AG04449 (cell line): Measurements from ENCODE around the gene STXBP4.
"Not testable (repeated sequence)": the region's sequence is repeated elsewhere in the genome, so short reads cannot be mapped to it uniquely, and the experiment has no call there.

ENCODE experiments used
- CTCF ChIA-PET: fragments of 350-600 bp; formaldehyde crosslinking; extraction: SDS; loops from one replicate; lab custom pipeline; 2021; ENCODE audit warnings: antibody characterized with exemption; lab: Yijun Ruan, JAX
- POLR2A ChIA-PET: fragments of 400-600, 350-600 bp; formaldehyde crosslinking; extraction: SDS; loops from one replicate; lab custom pipeline; 2020; ENCODE audit warnings: antibody characterized with exemption, inconsistent platforms; lab: Yijun Ruan, JAX
- DNase-seq: peaks from one replicate; pipeline ENCODE4 v3.0.0-alpha.2; 2010; ENCODE audit warnings: low read depth, low spot score
- H3K4me3 ChIP-seq: 2 replicates; pipeline ENCODE4 v1.5.1; 2011; ENCODE audit warnings: low read depth, mild to moderate bottlenecking, control low read depth, low read length
- TF ChIP-seq, protein P1 (sequence below): IDR thresholded peaks from one replicate; pipeline ENCODE4 v1.5.1; 2011; ENCODE audit warnings: mild to moderate bottlenecking, moderate library complexity, low read length, control low read depth, inconsistent platforms; ENCODE audit not compliant: insufficient read depth; ENCODE audit errors: missing control alignments

Gene STXBP4

DNA sequence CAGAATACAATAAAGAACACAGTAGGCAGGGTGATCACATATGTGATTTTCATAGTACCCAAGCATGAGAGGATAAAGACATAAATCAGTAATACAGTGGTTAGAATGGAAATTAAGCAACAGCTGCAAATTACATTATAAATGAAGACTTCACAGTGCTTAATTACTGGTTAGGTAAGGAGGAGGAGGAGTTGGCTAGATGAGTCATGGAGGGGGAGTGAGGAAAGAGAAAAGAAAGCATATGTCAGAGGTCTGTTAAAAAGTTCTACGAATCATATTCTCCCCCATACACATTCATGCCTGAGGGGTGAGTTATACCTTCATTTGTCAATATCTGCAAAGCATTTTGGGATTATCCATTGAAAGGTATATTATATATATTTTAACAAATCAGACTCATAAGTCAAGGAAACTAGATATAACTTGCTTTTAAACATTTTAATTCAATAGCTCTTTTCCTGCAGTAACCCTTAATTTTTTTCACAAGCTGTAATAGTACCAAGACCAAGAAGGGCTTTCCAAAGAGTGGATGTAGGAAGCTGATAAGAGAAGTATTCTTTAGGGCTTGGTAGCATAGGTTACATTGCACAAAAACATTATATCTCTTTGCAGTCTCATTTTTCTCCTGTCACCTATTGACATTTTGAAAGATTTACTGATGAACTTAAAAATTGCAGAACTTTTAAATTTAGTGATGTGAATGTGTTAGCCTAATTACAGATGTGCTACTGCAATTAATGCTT lies 99.3 kb downstream of the STXBP4 start:
- no peak for DNase-seq
- no peak overlapping the region for H3K4me3 ChIP-seq
- TF ChIP-seq, protein P1, sequence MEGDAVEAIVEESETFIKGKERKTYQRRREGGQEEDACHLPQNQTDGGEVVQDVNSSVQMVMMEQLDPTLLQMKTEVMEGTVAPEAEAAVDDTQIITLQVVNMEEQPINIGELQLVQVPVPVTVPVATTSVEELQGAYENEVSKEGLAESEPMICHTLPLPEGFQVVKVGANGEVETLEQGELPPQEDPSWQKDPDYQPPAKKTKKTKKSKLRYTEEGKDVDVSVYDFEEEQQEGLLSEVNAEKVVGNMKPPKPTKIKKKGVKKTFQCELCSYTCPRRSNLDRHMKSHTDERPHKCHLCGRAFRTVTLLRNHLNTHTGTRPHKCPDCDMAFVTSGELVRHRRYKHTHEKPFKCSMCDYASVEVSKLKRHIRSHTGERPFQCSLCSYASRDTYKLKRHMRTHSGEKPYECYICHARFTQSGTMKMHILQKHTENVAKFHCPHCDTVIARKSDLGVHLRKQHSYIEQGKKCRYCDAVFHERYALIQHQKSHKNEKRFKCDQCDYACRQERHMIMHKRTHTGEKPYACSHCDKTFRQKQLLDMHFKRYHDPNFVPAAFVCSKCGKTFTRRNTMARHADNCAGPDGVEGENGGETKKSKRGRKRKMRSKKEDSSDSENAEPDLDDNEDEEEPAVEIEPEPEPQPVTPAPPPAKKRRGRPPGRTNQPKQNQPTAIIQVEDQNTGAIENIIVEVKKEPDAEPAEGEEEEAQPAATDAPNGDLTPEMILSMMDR, result no peak
- CTCF ChIA-PET, result interaction anchor here (1.0 kb wide), 1 partner anchor 14 kb away, joined by 3 read pairs; no protein-coding TSS in a partner anchor
- POLR2A ChIA-PET, result no interaction called here

DNA sequence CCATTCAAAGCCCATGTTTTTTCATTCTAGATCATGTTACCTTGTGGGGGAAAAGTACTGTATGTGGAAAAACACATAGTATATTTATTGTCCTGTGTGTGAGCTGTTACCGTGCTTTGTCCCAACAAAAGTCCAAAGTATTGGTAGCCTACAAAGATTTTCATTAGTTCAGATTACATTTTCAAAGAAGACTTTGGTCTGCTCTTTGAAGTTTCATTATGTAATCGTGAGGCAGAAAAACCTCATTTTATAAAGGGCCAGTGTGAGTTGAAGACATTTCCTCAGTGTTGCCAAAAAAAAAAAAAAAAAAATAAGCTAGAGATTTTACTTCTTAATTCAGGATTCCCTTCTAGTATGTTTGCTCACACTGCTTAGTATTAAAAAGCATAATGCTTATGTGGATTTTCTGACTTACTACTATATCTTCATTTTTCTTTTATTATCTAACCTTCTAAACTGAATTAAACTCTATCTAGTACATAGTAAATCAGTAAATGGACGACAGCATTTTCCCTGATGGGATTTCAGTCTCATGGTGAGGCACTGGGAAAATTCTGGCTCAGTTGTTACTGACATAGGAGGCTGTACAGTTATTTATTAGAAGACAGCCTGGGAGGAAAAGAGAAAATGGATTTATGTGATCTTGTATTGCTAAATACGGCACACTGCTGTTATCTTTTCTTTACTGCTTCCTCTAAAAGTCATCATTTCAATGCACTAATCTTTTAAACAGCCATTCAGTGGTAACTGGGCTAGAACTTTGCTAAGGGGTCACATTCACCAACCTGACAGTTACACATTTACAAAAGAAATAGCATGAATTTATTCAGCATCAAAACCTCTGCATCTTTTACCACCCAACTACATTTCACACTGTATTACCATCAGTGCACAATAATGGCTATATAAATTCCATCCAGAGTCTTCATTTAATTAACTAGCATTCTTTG lies 100.6 kb downstream of the STXBP4 start:
- no peak overlapping the region for H3K4me3 ChIP-seq
- DNase-seq, result no peak
- CTCF ChIA-PET, result no interaction called here
- TF ChIP-seq, protein P1, result no peak
- POLR2A ChIA-PET, result no interaction called here

DNA sequence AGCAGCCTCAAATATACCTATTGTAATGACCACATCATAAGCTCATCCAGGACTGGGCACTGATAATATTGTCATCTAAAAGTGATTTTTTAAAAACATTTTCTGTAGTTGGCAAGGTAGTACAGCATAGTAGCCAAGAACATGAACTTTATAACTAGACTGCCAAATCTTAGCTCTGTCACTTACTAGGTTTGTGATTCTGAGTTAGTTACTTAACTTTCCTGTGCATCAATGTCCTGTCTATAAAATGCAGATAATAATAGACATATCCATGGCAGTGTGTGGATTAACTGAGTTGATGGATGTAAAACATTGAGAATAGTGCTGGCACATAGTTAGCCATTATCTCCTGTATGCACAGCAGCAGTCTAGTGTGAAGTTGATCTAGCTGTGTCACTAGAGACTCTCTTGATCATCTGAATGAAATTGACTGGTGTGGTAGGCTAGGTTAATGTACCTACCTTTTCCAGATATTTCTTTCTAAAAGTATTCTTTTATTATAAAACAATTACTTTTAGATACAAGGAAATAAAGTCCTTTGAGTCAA lies 101.5 kb downstream of the STXBP4 start:
- POLR2A ChIA-PET, result no interaction called here
- CTCF ChIA-PET, result no interaction called here
- TF ChIP-seq, protein P1, result no peak
- DNase-seq, result no peak
- H3K4me3 ChIP-seq, result no peak overlapping the region

DNA sequence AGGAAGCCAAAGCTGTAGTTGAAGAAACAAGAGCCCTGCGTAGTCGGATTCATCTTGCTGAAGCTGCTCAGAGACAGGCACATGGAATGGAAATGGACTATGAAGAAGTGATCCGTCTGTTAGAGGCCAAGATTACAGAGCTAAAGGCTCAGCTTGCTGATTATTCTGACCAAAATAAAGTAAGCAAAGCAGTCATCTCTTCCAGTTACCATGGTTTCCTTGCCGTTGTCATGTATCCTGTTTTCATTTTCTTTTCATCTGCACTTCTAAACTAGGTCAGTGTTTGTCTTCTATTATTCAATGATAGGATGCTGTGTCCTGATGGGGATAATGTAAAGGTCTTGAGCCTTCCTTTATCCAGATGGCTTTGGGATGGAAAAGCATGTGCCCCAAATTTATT lies 104.3 kb downstream of the STXBP4 start:
- CTCF ChIA-PET, result no interaction called here
- H3K4me3 ChIP-seq, result no peak overlapping the region
- DNase-seq, result no peak
- TF ChIP-seq, protein P1, result no peak
- POLR2A ChIA-PET, result no interaction called here

DNA sequence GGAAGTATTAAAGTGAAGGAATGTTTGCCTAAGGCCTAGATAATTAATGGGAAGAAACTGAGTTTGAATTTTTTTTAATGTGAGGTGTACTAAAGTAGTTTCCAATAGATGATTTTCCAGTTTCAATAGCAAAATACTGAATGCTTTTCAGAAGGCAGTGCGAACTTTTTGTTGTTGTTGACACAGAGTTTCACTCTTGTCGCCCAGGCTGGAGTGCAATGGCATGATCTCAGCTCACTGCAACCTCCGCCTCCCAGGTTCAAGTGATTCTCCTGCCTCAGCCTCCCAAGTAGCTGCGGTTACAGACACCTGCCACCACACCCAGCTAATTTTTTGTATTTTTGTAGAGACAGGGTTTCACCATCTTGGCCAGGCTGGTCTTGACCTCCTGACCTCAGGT lies 104.9 kb downstream of the STXBP4 start:
- H3K4me3 ChIP-seq, DNase-seq, CTCF ChIA-PET, POLR2A ChIA-PET: not testable (repeated sequence)

DNA sequence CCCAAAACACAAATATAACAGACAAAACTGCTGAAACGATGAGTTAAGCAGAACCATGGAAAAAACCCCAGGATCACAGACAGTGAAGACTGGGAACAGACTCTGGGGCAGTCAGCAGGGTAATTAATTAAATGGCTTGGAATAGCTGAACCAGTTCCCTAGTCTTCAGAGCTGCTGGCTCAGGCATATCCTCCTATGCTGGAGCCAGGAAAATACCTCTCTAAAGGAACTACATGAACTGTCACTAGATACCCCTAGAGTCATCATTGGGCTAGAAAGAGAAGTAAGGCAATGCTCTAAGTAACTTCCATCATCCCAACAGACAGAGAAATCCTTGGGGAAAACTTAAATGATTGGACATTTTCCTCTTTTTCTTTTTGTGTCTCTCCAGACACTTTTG lies 113.0 kb downstream of the STXBP4 start:
- H3K4me3 ChIP-seq, result no peak overlapping the region
- ChIA-PET CTCF (no interaction called here), POLR2A (no interaction called here)
- DNase-seq, result no peak
- TF ChIP-seq, protein P1, result no peak
